ENCODE results near the gene MEF2C. TPM values are rescaled to one million over a fixed set of nuclear protein-coding genes. Genes with fewer than 3 reads are reported as not detected.

Gene MEF2C
- total RNA-seq, 3 donors from 2014 or later = 0.76 to 3.1 (median 1.4) TPM

- Mint-ChIP-seq H3K27me3 (ENCODE audit: low read depth) (peaks cover 83% of the 10 kb centered on the region), H3K4me1 (ENCODE audit: low read depth) (peaks cover 13% of the 10 kb centered on the region), H3K4me3 (no peak overlapping the region), H3K9me3 (no peaks in the 10 kb centered on the region), H3K36me3 (ENCODE audit: insufficient read depth) (no peaks in the 10 kb centered on the region)
- DNase-seq (no peak), ATAC-seq (no peak)
Observed at GRCh38 chr5:88694023-88694679, 188.8 kb downstream of the MEF2C start.

- Mint-ChIP-seq H3K4me1 (ENCODE audit: low read depth) (peaks cover 13% of the 10 kb centered on the region), H3K36me3 (ENCODE audit: insufficient read depth) (no peaks in the 10 kb centered on the region), H3K4me3 (no peak overlapping the region), H3K27me3 (ENCODE audit: low read depth) (peaks cover 89% of the 10 kb centered on the region), H3K9me3 (no peaks in the 10 kb centered on the region)
- DNase-seq = no peak
- no peak for ATAC-seq
Observed at GRCh38 chr5:88693071-88693932, 189.7 kb downstream of the MEF2C start.

- Mint-ChIP-seq H3K27me3 (ENCODE audit: low read depth) (peaks cover 92% of the 10 kb centered on the region), H3K4me1 (ENCODE audit: low read depth) (peaks cover 13% of the 10 kb centered on the region), H3K4me3 (no peak overlapping the region), H3K36me3 (ENCODE audit: insufficient read depth) (no peaks in the 10 kb centered on the region), H3K9me3 (no peaks in the 10 kb centered on the region)
- DNase-seq (no peak), ATAC-seq (no peak)
Observed at GRCh38 chr5:88691945-88692868, 190.8 kb downstream of the MEF2C start.

DNA sequence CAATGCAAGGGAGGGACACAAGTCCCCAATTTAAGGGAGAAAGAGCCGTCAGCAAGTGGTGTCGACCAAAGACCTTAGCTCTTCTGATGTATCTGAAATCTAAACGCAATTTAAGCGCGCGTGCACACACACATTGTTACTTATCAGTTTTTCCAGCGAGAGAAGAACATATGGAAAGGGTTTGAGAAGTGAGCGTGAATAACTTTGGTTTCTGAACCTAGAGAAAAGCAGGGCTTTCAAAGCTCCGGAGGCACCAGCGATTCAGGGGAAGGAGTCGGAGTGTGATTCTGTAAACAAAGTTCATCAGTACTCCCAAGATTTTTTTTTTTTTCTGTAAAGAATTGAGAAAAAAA is 191.8 kb downstream of the MEF2C start:
- peaks cover under 1% of the 10 kb centered on the region for H3K9me3 Mint-ChIP-seq
- no peak for ATAC-seq
- no peaks in the 10 kb centered on the region for H3K36me3 Mint-ChIP-seq (ENCODE audit: insufficient read depth)
- DNase-seq = no peak
- peak overlapping the region; percentile 22 for H3K4me3 Mint-ChIP-seq
- peaks cover 13% of the 10 kb centered on the region for H3K4me1 Mint-ChIP-seq (ENCODE audit: low read depth)
- H3K27me3 Mint-ChIP-seq (ENCODE audit: low read depth) = peaks cover 93% of the 10 kb centered on the region

GRCh38 chr5:88690409-88691229 is 192.4 kb downstream of the MEF2C start:
- Mint-ChIP-seq H3K4me3 (peak overlapping the region; percentile 22), H3K36me3 (ENCODE audit: insufficient read depth) (no peaks in the 10 kb centered on the region), H3K27me3 (ENCODE audit: low read depth) (peaks cover 93% of the 10 kb centered on the region), H3K4me1 (ENCODE audit: low read depth) (peaks cover 13% of the 10 kb centered on the region), H3K9me3 (peaks cover 4% of the 10 kb centered on the region)
- peak; percentile 85 to 91 for ATAC-seq
- DNase-seq = peak; percentile 47

DNA sequence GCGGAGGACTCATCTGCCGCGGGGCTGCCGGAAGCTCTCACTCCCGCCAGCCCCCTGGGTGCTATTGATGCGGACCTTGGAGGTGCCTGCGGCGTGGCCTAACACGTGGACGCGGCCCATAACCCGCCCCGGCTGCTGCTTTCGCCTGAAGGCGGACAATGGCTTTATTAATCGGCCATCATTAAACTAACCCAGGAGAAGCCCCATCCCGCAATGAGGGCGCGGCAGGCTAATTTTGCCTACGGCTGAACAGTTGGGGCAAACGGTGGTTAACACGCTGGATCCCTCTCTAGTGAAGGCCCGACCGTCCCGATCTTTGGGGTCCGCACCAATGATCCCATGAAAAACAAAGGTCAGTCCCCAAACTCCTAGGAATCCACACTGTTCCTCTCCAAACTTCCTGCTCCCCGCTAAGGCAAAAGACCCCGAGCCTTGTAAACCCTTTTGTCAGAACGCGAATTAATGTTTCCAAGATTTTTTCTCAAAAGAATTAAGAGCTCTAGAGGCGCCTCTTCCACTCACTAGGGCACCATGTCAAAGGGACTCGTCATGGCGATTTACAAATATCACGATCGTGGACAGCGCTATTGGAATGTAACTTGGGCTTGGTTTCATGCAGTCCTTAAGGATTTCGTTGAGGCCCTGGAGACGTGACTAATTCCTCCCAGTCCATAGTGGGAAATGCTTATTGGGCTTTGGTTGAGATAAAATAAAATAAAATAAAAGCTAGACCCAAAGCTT is 193.1 kb downstream of the MEF2C start:
- DNase-seq (no peak), ATAC-seq (no peak)
- Mint-ChIP-seq H3K36me3 (ENCODE audit: insufficient read depth) (no peaks in the 10 kb centered on the region), H3K9me3 (peaks cover 4% of the 10 kb centered on the region), H3K4me3 (no peak overlapping the region), H3K27me3 (ENCODE audit: low read depth) (peaks cover 92% of the 10 kb centered on the region), H3K4me1 (ENCODE audit: low read depth) (peaks cover 13% of the 10 kb centered on the region)

DNA sequence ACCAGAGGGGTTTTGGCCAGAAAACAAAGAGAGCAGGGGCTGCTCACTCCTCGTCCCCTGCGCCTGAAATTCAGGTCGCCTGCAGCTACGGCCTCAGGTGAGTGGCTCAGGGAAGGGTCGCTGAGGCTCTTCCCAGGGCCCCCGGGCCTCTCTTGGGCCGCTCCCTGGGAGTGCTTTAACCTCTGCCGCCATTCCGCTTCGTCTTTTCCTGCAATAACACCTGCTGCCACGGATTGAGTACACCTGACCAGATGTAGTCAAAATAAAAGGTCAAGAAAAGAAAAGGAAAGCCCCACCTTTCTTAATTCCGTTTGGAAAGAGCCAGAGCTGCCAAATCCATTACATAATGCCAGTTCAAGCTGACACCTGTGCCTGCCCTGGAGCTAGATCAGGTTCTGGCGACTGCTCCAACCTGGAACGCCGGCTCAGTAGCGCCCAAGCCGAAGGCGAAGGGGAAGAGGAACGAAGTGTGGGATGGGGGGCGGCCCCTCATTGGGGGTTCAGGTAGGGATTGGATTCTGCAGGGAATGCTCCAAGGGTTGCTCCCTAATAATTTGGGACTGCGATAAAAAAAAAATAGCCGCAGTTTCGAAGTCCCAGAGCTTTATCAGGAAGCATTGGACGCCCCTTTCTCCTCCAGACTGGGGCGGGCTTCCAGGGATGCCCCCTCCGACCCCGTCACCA is 193.9 kb downstream of the MEF2C start:
- Mint-ChIP-seq H3K4me1 (ENCODE audit: low read depth) (peaks cover 13% of the 10 kb centered on the region), H3K4me3 (no peak overlapping the region), H3K27me3 (ENCODE audit: low read depth) (peaks cover 92% of the 10 kb centered on the region), H3K9me3 (peaks cover 4% of the 10 kb centered on the region), H3K36me3 (ENCODE audit: insufficient read depth) (no peaks in the 10 kb centered on the region)
- no peak for ATAC-seq
- DNase-seq = no peak

DNA sequence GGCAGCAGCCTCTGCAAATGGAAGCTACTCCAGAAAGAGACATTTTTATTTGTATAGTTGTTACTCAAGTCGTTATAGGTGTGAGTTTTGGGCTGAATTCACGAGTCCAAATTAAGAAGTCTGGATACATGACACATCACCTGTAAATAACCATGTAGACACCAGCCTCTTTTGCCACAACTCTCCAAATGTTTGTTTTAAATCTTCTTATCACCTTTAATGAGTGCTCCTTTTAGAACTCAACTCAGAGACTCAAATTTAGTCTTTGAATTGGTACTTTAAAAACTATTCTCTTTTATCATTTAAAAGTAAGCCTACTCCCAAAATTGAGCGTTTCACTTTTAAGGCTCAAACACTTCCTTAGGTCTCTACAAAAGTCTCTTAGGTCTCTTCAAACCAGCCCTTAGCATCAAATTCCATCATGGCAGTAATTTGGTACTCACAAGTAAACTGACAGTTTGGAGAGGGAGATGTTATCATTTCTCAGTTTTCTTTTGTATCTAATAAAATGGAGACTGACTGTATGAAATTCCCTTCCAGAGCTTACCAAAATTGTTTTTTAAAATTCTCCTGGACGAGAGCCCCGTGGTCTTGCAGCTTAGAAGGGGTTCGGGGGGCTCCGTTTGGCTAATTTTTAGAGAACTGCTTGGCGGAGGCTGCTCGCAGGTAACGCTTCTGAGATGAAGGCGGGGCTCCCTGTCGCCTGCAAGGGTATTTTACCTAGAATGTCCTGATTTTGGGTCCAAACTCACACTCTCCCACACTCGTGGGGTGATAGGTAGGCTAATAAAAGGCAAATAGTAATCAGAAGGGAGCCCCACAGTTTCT is 194.6 kb downstream of the MEF2C start:
- peaks cover 4% of the 10 kb centered on the region for H3K9me3 Mint-ChIP-seq
- H3K4me3 Mint-ChIP-seq = no peak overlapping the region
- H3K4me1 Mint-ChIP-seq (ENCODE audit: low read depth) = peaks cover 15% of the 10 kb centered on the region
- no peak for ATAC-seq
- DNase-seq = no peak
- no peaks in the 10 kb centered on the region for H3K36me3 Mint-ChIP-seq (ENCODE audit: insufficient read depth)
- H3K27me3 Mint-ChIP-seq (ENCODE audit: low read depth) = peaks cover 92% of the 10 kb centered on the region

GRCh38 chr5:88687373-88687911 is 195.5 kb downstream of the MEF2C start:
- no peak overlapping the region for H3K4me3 Mint-ChIP-seq
- no peaks in the 10 kb centered on the region for H3K36me3 Mint-ChIP-seq (ENCODE audit: insufficient read depth)
- H3K4me1 Mint-ChIP-seq (ENCODE audit: low read depth) = peaks cover 15% of the 10 kb centered on the region
- peaks cover 4% of the 10 kb centered on the region for H3K9me3 Mint-ChIP-seq
- no peak for ATAC-seq
- DNase-seq = no peak
- peaks cover 92% of the 10 kb centered on the region for H3K27me3 Mint-ChIP-seq (ENCODE audit: low read depth)

- Mint-ChIP-seq H3K9me3 (peaks cover 4% of the 10 kb centered on the region), H3K27me3 (ENCODE audit: low read depth) (peaks cover 92% of the 10 kb centered on the region), H3K4me1 (ENCODE audit: low read depth) (peaks cover 15% of the 10 kb centered on the region), H3K36me3 (ENCODE audit: insufficient read depth) (no peaks in the 10 kb centered on the region), H3K4me3 (no peak overlapping the region)
- no peak for DNase-seq
- no peak for ATAC-seq
Observed at GRCh38 chr5:88686726-88687125, 196.3 kb downstream of the MEF2C start.

DNA sequence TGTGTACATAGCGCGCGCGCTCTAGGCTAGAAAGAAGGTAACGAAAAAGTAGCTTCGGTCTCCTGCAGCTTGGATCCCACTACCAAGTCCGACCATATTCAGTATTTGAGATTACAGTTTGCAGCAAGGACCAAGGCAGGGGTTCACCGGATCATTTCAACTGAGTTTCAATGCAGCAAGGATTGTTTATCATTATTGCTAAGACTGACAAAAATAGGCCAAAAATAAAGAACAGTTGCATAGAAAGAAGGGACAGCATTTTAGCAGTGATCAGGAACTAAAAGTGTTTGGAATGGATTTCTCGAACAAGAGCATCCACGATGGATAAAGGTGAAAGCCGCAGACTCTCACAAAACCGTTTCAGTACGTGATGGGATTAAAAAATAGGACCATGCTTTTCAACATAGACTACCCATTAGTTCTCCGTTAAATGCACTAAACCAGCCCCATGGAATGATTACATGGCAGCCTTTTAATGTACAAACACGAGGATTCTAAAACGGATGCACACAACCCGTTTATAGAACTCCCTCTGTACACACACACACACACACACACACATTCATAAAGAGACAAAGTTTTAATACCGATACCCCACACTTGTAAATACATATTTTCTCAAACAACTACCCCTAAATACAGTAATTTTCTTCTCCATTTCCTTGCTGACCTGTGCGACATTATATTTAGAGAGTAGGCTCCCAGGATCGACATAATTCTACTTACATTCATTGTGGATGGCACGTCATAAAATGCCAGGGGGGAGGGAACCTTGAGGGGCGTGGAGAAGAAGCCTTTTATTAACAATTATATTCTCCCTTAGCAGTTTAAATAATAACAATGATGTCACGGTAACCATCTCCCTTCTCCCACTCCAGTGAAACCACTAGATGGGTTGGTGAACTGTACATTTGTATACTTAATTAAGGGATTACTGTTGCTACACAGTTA is 197.1 kb downstream of the MEF2C start:
- DNase-seq (no peak), ATAC-seq (no peak)
- Mint-ChIP-seq H3K27me3 (ENCODE audit: low read depth) (peaks cover 90% of the 10 kb centered on the region), H3K4me1 (ENCODE audit: low read depth) (peaks cover 9% of the 10 kb centered on the region), H3K36me3 (ENCODE audit: insufficient read depth) (no peaks in the 10 kb centered on the region), H3K4me3 (no peak overlapping the region), H3K9me3 (peaks cover 4% of the 10 kb centered on the region)
